ENCODE data around the gene SASH1. TPM values are rescaled to one million over a fixed set of nuclear protein-coding genes. Genes with fewer than 3 reads are reported as not detected.
A peak's percentile ranks its signal among the peaks of the same experiment; 100 is the strongest.

Gene SASH1
- total RNA-seq, 2 experiments from 2014 or later: 0.44 to 1.2 TPM

- no peaks in the 10 kb centered on the region for H3K9me3 Mint-ChIP-seq
Observed at GRCh38 chr6:148422085-148422484, 79.4 kb downstream of the SASH1 start.

GRCh38 chr6:148423133-148423532, 80.5 kb downstream of the SASH1 start:
- no peak for DNase-seq
- Mint-ChIP-seq H3K27me3 (peaks cover 4% of the 10 kb centered on the region), H3K36me3 (no peaks in the 10 kb centered on the region), H3K4me3 (no peak overlapping the region), H3K27ac (no peak overlapping the region), H3K9me3 (no peaks in the 10 kb centered on the region), H3K4me1 (ENCODE audit: low read depth) (peaks cover 4% of the 10 kb centered on the region)
- intact Hi-C loops (cut with micrococcal nuclease): no loop called here
- CTCF ChIA-PET: no interaction called here
- POLR2A ChIA-PET: no interaction called here

More at GRCh38 chr6:148422085-148422484, 79.4 kb downstream of the SASH1 start:
- H3K4me1 Mint-ChIP-seq (ENCODE audit: low read depth): peaks cover 4% of the 10 kb centered on the region
- no peaks in the 10 kb centered on the region for H3K36me3 Mint-ChIP-seq
- DNase-seq: no peak
- no peak overlapping the region for H3K4me3 Mint-ChIP-seq
- peaks cover 4% of the 10 kb centered on the region for H3K27me3 Mint-ChIP-seq
- POLR2A ChIA-PET: no interaction called here
- CTCF ChIA-PET: no interaction called here
- intact Hi-C loops (cut with micrococcal nuclease): no loop called here
- H3K27ac Mint-ChIP-seq: no peak overlapping the region

GRCh38 chr6:148423601-148424270, 81.1 kb downstream of the SASH1 start:
- CTCF ChIA-PET: no interaction called here
- Mint-ChIP-seq H3K27me3 (peaks cover 4% of the 10 kb centered on the region), H3K9me3 (no peaks in the 10 kb centered on the region), H3K4me3 (no peak overlapping the region), H3K36me3 (no peaks in the 10 kb centered on the region), H3K4me1 (ENCODE audit: low read depth) (peaks cover 4% of the 10 kb centered on the region), H3K27ac (no peak overlapping the region)
- POLR2A ChIA-PET: no interaction called here
- intact Hi-C loops (cut with micrococcal nuclease): no loop called here
- DNase-seq: no peak

GRCh38 chr6:148425443-148425842, 82.8 kb downstream of the SASH1 start:
- intact Hi-C loops (cut with micrococcal nuclease): no loop called here
- ChIA-PET CTCF (interaction anchor here (1.0 kb wide), 1 partner anchor 248 kb away, joined by 3 read pairs; no protein-coding TSS in a partner anchor), POLR2A (no interaction called here)
- H3K9me3 Mint-ChIP-seq: no peaks in the 10 kb centered on the region
- H3K27ac Mint-ChIP-seq: no peak overlapping the region
- no peaks in the 10 kb centered on the region for H3K36me3 Mint-ChIP-seq
- no peak for DNase-seq
- peaks cover 4% of the 10 kb centered on the region for H3K27me3 Mint-ChIP-seq
- H3K4me3 Mint-ChIP-seq: no peak overlapping the region
- peaks cover 4% of the 10 kb centered on the region for H3K4me1 Mint-ChIP-seq (ENCODE audit: low read depth)

- Mint-ChIP-seq H3K4me1 (ENCODE audit: low read depth) (peaks cover 4% of the 10 kb centered on the region), H3K36me3 (no peaks in the 10 kb centered on the region), H3K27me3 (peaks cover 4% of the 10 kb centered on the region), H3K4me3 (no peak overlapping the region), H3K9me3 (no peaks in the 10 kb centered on the region), H3K27ac (no peak overlapping the region)
- ChIA-PET CTCF (no interaction called here), POLR2A (no interaction called here)
- peak; percentile 24 for DNase-seq
- intact Hi-C loops (cut with micrococcal nuclease): no loop called here
Observed at GRCh38 chr6:148426317-148426977, 83.8 kb downstream of the SASH1 start.

GRCh38 chr6:148427333-148427732, 84.7 kb downstream of the SASH1 start:
- ChIA-PET POLR2A (no interaction called here), CTCF (no interaction called here)
- intact Hi-C loops (cut with micrococcal nuclease): no loop called here
- H3K4me3 Mint-ChIP-seq: no peak overlapping the region
- H3K36me3 Mint-ChIP-seq: no peaks in the 10 kb centered on the region
- H3K27ac Mint-ChIP-seq: no peak overlapping the region
- H3K4me1 Mint-ChIP-seq (ENCODE audit: low read depth): peaks cover 4% of the 10 kb centered on the region
- no peaks in the 10 kb centered on the region for H3K9me3 Mint-ChIP-seq
- peaks cover 4% of the 10 kb centered on the region for H3K27me3 Mint-ChIP-seq
- no peak for DNase-seq

GRCh38 chr6:148429423-148429822, 86.8 kb downstream of the SASH1 start:
- ChIA-PET CTCF (interaction anchor here (0.6 to 1.0 kb wide), 2 partner anchors 221 to 770 kb away, joined by 3 read pairs; no protein-coding TSS in a partner anchor), POLR2A (no interaction called here)
- no peak for DNase-seq
- H3K9me3 Mint-ChIP-seq: no peaks in the 10 kb centered on the region
- H3K36me3 Mint-ChIP-seq: no peaks in the 10 kb centered on the region
- no peak overlapping the region for H3K4me3 Mint-ChIP-seq
- H3K27me3 Mint-ChIP-seq: peaks cover 4% of the 10 kb centered on the region
- no peak overlapping the region for H3K27ac Mint-ChIP-seq
- intact Hi-C loops (cut with micrococcal nuclease): no loop called here
- peaks cover 4% of the 10 kb centered on the region for H3K4me1 Mint-ChIP-seq (ENCODE audit: low read depth)

- no peak for DNase-seq
- ChIA-PET CTCF (no interaction called here), POLR2A (no interaction called here)
- peaks cover 4% of the 10 kb centered on the region for H3K4me1 Mint-ChIP-seq (ENCODE audit: low read depth)
- H3K27ac Mint-ChIP-seq: no peak overlapping the region
- H3K27me3 Mint-ChIP-seq: peaks cover 7% of the 10 kb centered on the region
- no peaks in the 10 kb centered on the region for H3K9me3 Mint-ChIP-seq
- H3K4me3 Mint-ChIP-seq: no peak overlapping the region
- H3K36me3 Mint-ChIP-seq: no peaks in the 10 kb centered on the region
- intact Hi-C loops (cut with micrococcal nuclease): no loop called here
Observed at GRCh38 chr6:148430897-148431296, 88.3 kb downstream of the SASH1 start.

GRCh38 chr6:148431413-148431812, 88.8 kb downstream of the SASH1 start:
- DNase-seq: no peak
- Mint-ChIP-seq H3K27ac (no peak overlapping the region), H3K4me1 (ENCODE audit: low read depth) (peaks cover 1% of the 10 kb centered on the region), H3K27me3 (peaks cover 4% of the 10 kb centered on the region), H3K36me3 (no peaks in the 10 kb centered on the region), H3K9me3 (no peaks in the 10 kb centered on the region), H3K4me3 (no peak overlapping the region)
- POLR2A ChIA-PET: no interaction called here
- CTCF ChIA-PET: no interaction called here
- intact Hi-C loops (cut with micrococcal nuclease): no loop called here

- CTCF ChIA-PET: interaction anchor here (1.1 kb wide), 1 partner anchor 32 kb away, joined by 3 read pairs; no protein-coding TSS in a partner anchor
Observed at GRCh38 chr6:148431840-148432239, 89.2 kb downstream of the SASH1 start.

GRCh38 chr6:148432462-148433195, 90.0 kb downstream of the SASH1 start:
- H3K4me1 Mint-ChIP-seq (ENCODE audit: low read depth): no peaks in the 10 kb centered on the region
- peaks cover 6% of the 10 kb centered on the region for H3K27me3 Mint-ChIP-seq
- DNase-seq: no peak
- H3K9me3 Mint-ChIP-seq: no peaks in the 10 kb centered on the region
- H3K4me3 Mint-ChIP-seq: no peak overlapping the region
- no peaks in the 10 kb centered on the region for H3K36me3 Mint-ChIP-seq
- intact Hi-C loops (cut with micrococcal nuclease): no loop called here
- CTCF ChIA-PET: interaction anchor here (1.1 kb wide), 1 partner anchor 31 kb away, joined by 3 read pairs; no protein-coding TSS in a partner anchor
- POLR2A ChIA-PET: no interaction called here
- H3K27ac Mint-ChIP-seq: no peak overlapping the region

More at GRCh38 chr6:148431840-148432239, 89.2 kb downstream of the SASH1 start:
- Mint-ChIP-seq H3K27ac (no peak overlapping the region), H3K36me3 (no peaks in the 10 kb centered on the region), H3K4me3 (no peak overlapping the region), H3K4me1 (ENCODE audit: low read depth) (no peaks in the 10 kb centered on the region), H3K9me3 (no peaks in the 10 kb centered on the region), H3K27me3 (peaks cover 6% of the 10 kb centered on the region)
- POLR2A ChIA-PET: no interaction called here
- DNase-seq: no peak
- intact Hi-C loops (cut with micrococcal nuclease): no loop called here

- H3K27me3 Mint-ChIP-seq: peaks cover 12% of the 10 kb centered on the region
- H3K4me3 Mint-ChIP-seq: no peak overlapping the region
- H3K36me3 Mint-ChIP-seq: no peaks in the 10 kb centered on the region
- POLR2A ChIA-PET: no interaction called here
- CTCF ChIA-PET: no interaction called here
- no peaks in the 10 kb centered on the region for H3K4me1 Mint-ChIP-seq (ENCODE audit: low read depth)
- H3K27ac Mint-ChIP-seq: no peak overlapping the region
- intact Hi-C loops (cut with micrococcal nuclease): no loop called here
- DNase-seq: no peak
- H3K9me3 Mint-ChIP-seq: no peaks in the 10 kb centered on the region
Observed at GRCh38 chr6:148435386-148435785, 92.7 kb downstream of the SASH1 start.

Data from activated CD4-positive, alpha-beta memory T cell treated with anti-CD3 and anti-CD28 coated beads for 36 hours (primary cell).